PFSK-1 (cell line): ENCODE data around the gene CALHM4.

Source experiments
- POLR2AphosphoS5 ChIP-seq: IDR thresholded peaks from 2 replicates; pipeline ENCODE4 v1.6.1; 2012; ENCODE audit warnings: low read depth, mild to moderate bottlenecking, control low read depth, low read length, moderate library complexity
- SIN3A ChIP-seq: IDR thresholded peaks from 2 replicates; pipeline ENCODE4 v1.6.1; 2012; ENCODE audit warnings: mild to moderate bottlenecking, low read length, moderate library complexity, borderline replicate concordance; ENCODE audit not compliant: insufficient read depth

- TF ChIP-seq POLR2AphosphoS5 (no peak), SIN3A (no peak)
Observed at GRCh38 chr6:116530436-116530835, 23.1 kb upstream of the CALHM4 start.
